Neural crest cell (in vitro differentiated cells): ENCODE measurements around the gene OR5T3. TPM values are rescaled to one million over a fixed set of nuclear protein-coding genes. Genes with fewer than 3 reads are reported as not detected.
"Not testable (repeated sequence)": the region's sequence is repeated elsewhere in the genome, so short reads cannot be mapped to it uniquely, and the experiment has no call there.

Experiments
- DNase-seq: peaks from one replicate; pipeline ENCODE4 v3.0.0; 2021; ENCODE audit warnings: low read depth, mixed read lengths, low spot score
- H3K27ac Mint-ChIP-seq: one replicate; pipeline ENCODE4 v1.8.0; 2021; ENCODE audit warnings: mild to moderate bottlenecking, mixed read lengths; ENCODE audit not compliant: unreplicated experiment
- H3K27me3 Mint-ChIP-seq: 2 replicates; pipeline ENCODE4 v1.8.0; 2021; ENCODE audit warnings: low read depth, mild to moderate bottlenecking, mixed read lengths
- H3K36me3 Mint-ChIP-seq: 2 replicates; pipeline ENCODE4 v1.8.0; 2021; ENCODE audit warnings: low read depth, mild to moderate bottlenecking, mixed read lengths
- H3K4me1 Mint-ChIP-seq: 2 replicates; pipeline ENCODE4 v1.8.0; 2021; ENCODE audit warnings: mixed read lengths
- H3K4me3 Mint-ChIP-seq: one replicate; pipeline ENCODE4 v1.8.0; 2021; ENCODE audit warnings: mild to moderate bottlenecking, mixed read lengths
- H3K9me3 Mint-ChIP-seq: 2 replicates; pipeline ENCODE4 v1.8.0; 2021; ENCODE audit warnings: mixed read lengths
- long read RNA-seq: library from polyadenylated mRNA; unstranded; transcript quantifications from one replicate; pipeline ENCODE4 v2.0.0, GENCODE V29; 2020
- total RNA-seq: library from RNA; stranded (reverse); gene quantifications from 2 replicates; pipeline ENCODE4 v1.2.1, GENCODE V29; 2021
- TF ChIP-seq, protein P1 (sequence below): fragments of 200-600 bp; sonication (generic); conservative IDR thresholded peaks from 2 replicates; pipeline ENCODE4 v1.5.0; 2021; ENCODE audit warnings: antibody characterized with exemption, mild to moderate bottlenecking

OR5T3 gene
- total RNA-seq = not detected in 2 replicates
- long read RNA-seq = 0 reads

DNA sequence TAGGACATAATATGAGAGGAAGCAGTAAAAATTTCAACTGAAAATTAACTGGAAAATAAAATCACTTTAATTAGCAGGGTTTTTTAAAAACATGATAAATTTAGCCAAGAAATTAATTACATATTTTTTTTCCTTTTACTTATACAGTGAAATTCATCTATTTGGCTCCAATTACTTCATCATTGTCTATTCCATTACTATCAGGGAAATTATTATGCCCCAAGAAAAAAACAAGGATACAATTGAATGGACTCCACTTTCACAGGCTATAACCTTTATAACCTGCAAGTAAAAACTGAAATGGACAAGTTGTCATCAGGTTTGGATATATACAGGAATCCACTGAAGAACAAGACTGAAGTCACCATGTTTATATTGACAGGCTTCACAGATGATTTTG is at the start of gene OR5T3:
Gene OR5T3, plus strand, starts transcription at position 301 of the 400 bp plus-strand sequence. Its CDS starts 0 bp downstream, at position 301.
- Mint-ChIP-seq H3K36me3 (no peaks in the 10 kb centered on the region), H3K4me1 (no peaks in the 10 kb centered on the region), H3K4me3 (no peak within 1 kb of the TSS), H3K27ac (no peak within 1 kb of the TSS), H3K27me3 (no peaks in the 10 kb centered on the region), H3K9me3 (no peaks in the 10 kb centered on the region)
- TF ChIP-seq, protein P1, sequence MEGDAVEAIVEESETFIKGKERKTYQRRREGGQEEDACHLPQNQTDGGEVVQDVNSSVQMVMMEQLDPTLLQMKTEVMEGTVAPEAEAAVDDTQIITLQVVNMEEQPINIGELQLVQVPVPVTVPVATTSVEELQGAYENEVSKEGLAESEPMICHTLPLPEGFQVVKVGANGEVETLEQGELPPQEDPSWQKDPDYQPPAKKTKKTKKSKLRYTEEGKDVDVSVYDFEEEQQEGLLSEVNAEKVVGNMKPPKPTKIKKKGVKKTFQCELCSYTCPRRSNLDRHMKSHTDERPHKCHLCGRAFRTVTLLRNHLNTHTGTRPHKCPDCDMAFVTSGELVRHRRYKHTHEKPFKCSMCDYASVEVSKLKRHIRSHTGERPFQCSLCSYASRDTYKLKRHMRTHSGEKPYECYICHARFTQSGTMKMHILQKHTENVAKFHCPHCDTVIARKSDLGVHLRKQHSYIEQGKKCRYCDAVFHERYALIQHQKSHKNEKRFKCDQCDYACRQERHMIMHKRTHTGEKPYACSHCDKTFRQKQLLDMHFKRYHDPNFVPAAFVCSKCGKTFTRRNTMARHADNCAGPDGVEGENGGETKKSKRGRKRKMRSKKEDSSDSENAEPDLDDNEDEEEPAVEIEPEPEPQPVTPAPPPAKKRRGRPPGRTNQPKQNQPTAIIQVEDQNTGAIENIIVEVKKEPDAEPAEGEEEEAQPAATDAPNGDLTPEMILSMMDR = no peak
- DNase-seq = no peak

DNA sequence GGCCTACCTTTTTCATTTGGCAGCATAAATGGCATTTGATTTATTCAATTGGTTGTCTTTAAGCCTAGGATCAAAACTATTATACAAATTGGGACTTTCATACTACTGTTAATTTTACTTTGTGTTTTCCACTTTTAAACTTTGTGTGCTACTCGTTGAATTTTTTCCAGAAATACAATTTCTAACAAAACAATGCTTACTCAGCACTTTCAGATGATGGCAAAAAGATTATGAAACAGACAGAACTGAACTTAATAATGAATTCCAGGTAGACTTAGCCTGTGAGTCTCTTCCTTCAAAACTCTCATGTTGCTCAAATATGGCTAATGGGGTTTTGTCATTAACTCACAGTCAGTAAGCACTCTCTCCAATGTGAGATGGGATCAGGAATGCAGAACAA is 44.3 kb upstream of the OR5T3 start:
- H3K4me1 Mint-ChIP-seq = no peaks in the 10 kb centered on the region
- no peak overlapping the region for H3K27ac Mint-ChIP-seq
- H3K36me3 Mint-ChIP-seq = no peaks in the 10 kb centered on the region
- H3K9me3 Mint-ChIP-seq = no peaks in the 10 kb centered on the region
- H3K4me3 Mint-ChIP-seq = no peak overlapping the region
- no peak for DNase-seq
- H3K27me3 Mint-ChIP-seq = no peaks in the 10 kb centered on the region
- TF ChIP-seq, protein P1 = no peak

DNA sequence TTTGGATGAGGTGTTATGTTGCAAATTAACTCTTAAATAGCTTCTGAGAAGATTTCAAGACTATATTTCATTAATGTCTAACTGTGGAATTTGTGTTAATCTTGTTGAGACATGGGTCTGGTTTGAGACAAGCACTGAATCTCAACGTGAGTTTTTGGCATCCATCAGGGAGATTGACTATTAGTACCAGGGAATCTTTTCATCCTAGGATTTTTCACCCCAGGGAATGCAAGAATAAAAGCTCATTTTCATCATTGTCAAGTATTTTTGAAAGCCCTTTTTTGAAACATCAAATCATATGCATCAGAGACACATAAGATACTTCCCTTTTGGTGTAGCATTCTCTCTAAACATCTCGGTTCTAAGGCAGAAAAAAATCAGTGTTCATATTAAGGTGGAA is 37.5 kb upstream of the OR5T3 start:
- TF ChIP-seq, protein P1 = no peak
- DNase-seq = no peak
- Mint-ChIP-seq H3K9me3 (peaks cover 11% of the 10 kb centered on the region), H3K4me1 (no peaks in the 10 kb centered on the region), H3K4me3 (no peak overlapping the region), H3K27me3 (no peaks in the 10 kb centered on the region), H3K36me3 (no peaks in the 10 kb centered on the region), H3K27ac (no peak overlapping the region)

DNA sequence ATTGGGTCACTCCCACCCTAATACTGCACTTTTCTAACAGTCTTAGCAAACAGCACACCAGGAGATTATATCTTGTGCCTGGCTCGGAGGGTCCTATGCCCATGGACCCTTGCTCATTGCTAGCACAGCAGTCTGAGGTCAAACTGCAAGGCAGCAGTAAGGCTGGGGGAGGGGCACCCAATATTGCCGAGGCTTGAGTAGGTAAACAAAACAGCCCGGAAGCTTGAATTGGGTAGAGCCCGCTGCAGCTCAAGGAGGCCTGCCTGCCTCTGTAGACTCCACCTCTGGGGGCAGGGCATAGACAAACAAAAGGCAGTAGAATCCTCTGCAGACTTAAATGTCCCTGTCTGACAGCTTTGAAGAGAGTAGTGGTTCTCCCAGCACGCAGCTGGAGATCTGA is 32.3 kb upstream of the OR5T3 start:
- peaks cover 11% of the 10 kb centered on the region for H3K9me3 Mint-ChIP-seq
- DNase-seq, H3K36me3 Mint-ChIP-seq, H3K27me3 Mint-ChIP-seq, H3K4me3 Mint-ChIP-seq, H3K27ac Mint-ChIP-seq, H3K4me1 Mint-ChIP-seq: not testable (repeated sequence)

DNA sequence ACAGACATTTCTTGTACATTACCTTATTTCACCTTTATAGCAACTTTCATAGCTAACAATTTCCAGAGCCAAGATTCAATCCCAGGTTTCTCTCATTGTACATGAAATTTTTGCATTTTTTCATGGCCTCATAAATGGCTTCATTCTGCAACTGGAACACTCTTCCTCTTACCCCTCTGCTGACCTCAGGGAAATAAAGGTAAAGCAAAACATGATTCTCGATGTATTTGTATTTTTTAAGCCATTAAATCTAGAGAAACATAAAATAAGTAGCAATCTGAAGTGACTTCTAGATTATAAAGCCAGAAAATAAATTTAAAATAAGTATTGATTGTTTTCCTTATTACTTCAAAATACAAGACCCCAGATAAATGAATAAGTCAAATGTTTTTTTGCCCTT is 17.9 kb upstream of the OR5T3 start, which contains the start of gene OR5T2:
Gene OR5T2, minus strand, starts transcription at position 101 of the 400 bp plus-strand sequence. CDS start 1,193 bp downstream, outside the sequence.
- H3K4me3 Mint-ChIP-seq = no peak within 1 kb of the TSS
- no peaks in the 10 kb centered on the region for H3K36me3 Mint-ChIP-seq
- TF ChIP-seq, protein P1 = no peak
- H3K27me3 Mint-ChIP-seq = no peaks in the 10 kb centered on the region
- DNase-seq = no peak
- H3K27ac Mint-ChIP-seq = no peak within 1 kb of the TSS
- H3K4me1 Mint-ChIP-seq = no peaks in the 10 kb centered on the region
- no peaks in the 10 kb centered on the region for H3K9me3 Mint-ChIP-seq

DNA sequence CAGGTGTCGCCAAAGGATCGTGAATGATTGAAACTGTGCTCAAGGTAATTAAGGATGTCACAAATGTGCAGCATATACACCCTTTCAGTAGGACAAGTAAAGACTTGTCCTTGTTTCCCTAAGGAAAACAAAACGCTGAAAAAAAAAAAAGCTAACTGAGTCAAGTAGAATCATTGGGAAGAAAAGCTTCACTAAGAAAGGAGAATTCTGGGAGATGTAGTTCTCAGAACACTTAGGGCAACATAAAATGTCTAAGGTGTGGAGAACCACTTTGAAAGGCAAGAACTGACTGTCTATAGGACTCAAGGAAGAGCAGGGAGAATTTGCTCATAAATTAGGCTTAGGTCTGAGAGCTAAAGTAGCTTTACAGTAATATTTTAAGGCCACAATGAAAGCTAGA is 19.0 kb downstream of the OR5T3 start:
- Mint-ChIP-seq H3K27ac (no peak overlapping the region), H3K4me1 (no peaks in the 10 kb centered on the region), H3K9me3 (peaks cover 2% of the 10 kb centered on the region), H3K36me3 (no peaks in the 10 kb centered on the region), H3K27me3 (no peaks in the 10 kb centered on the region), H3K4me3 (no peak overlapping the region)
- TF ChIP-seq, protein P1 = no peak
- DNase-seq = no peak
